ENCODE results near the gene GABRP. TPM values are rescaled to one million over a fixed set of nuclear protein-coding genes. Genes with fewer than 3 reads are reported as not detected.
"Not testable (repeated sequence)": the region's sequence is repeated elsewhere in the genome, so short reads cannot be mapped to it uniquely, and the experiment has no call there.

The GABRP gene
- total RNA-seq, 1 donor from 2014 or later: not detected

DNA sequence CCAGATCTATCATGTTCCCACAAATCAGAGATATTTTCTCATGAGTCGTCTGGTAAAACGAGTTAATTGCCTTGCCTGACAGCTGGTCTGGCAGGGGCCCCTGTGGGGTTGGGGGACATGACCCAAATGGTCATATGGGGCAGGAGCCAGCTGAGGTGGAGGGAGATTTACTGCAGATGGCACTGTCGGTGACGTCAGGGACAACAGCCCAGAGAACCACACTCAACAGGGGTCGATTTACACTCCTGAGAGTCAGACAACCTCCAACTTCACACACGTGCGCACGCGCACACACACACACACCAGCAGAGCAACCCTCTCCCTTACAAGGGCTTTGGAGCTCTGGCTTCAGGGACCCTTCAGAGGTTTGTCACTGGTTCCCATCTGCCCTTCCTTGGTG lies 23.4 kb upstream of the GABRP start:
- no peaks in the 10 kb centered on the region for H3K9me3 Mint-ChIP-seq (ENCODE audit: low read depth)
- TF ChIP-seq CTCF (IDR thresholded peaks at IDR 0.05): no peak
- H3K4me1 Mint-ChIP-seq (ENCODE audit: low read depth): peaks cover 38% of the 10 kb centered on the region
- peaks cover 4% of the 10 kb centered on the region for H3K27me3 Mint-ChIP-seq (ENCODE audit: low read depth)
- DNase-seq (ENCODE audit: low spot score): no peak
- no peak overlapping the region for H3K27ac Mint-ChIP-seq (ENCODE audit: unreplicated experiment)
- H3K36me3 Mint-ChIP-seq (ENCODE audit: low read depth): no peaks in the 10 kb centered on the region
- no peak overlapping the region for H3K4me3 Mint-ChIP-seq (ENCODE audit: unreplicated experiment)

DNA sequence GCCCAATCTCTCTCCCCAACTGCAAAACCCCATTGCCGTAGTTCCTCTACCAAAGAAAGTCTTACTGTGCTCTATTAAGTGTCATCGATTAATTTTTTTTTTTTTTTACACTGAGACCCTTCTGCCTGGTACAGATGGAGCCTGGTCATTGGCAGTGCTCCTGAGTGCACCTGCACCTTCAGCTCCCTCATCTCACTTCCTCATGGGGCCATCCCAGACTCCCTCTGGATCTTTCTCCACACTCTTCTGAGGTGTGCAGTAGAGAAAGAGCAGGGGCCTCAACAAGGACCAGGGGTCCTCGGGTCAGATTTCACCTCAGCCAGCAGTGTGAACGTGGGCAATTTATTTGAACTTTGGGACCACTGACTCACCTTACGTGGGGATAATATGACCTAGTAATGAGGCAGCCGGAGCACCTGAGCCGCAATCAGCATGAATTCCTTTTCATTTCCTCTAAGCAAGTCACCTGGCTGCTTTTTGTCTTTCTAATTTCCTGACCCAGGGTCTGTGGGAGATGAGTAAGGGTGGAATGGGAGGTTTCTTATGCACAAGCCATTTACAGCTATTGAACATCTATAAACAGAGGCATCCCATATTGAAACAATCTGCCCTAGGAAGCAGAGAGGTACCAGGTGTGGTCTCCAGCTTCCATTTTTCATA lies 22.3 kb upstream of the GABRP start:
- Mint-ChIP-seq H3K27me3 (ENCODE audit: low read depth) (peaks cover 4% of the 10 kb centered on the region), H3K36me3 (ENCODE audit: low read depth) (no peaks in the 10 kb centered on the region), H3K27ac (ENCODE audit: unreplicated experiment) (no peak overlapping the region), H3K4me3 (ENCODE audit: unreplicated experiment) (no peak overlapping the region), H3K4me1 (ENCODE audit: low read depth) (peaks cover 30% of the 10 kb centered on the region), H3K9me3 (ENCODE audit: low read depth) (no peaks in the 10 kb centered on the region)
- DNase-seq (ENCODE audit: low spot score): no peak
- no peak for TF ChIP-seq CTCF (IDR thresholded peaks at IDR 0.05)

DNA sequence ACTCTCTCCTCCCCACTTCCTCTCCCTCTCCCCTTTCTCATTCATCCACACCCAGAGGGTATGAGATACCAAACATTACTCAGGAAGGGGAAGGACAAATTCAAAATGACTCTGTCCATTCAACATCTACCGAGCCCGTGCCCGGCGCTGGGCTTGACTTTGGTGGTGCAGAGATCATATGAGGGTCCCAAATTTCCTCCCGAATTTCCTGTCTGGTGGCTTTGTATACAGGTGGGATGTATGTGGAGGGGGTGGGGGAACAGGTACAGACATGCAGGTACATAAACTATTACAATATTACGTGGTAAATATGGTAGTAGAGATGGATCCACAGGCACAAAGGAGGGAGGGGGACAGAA lies 21.8 kb upstream of the GABRP start:
- Mint-ChIP-seq H3K4me3 (ENCODE audit: unreplicated experiment) (no peak overlapping the region), H3K4me1 (ENCODE audit: low read depth) (peaks cover 25% of the 10 kb centered on the region), H3K27ac (ENCODE audit: unreplicated experiment) (no peak overlapping the region)

GRCh38 chr5:170762298-170762697 lies 21.2 kb upstream of the GABRP start:
- H3K4me1 Mint-ChIP-seq (ENCODE audit: low read depth): peaks cover 19% of the 10 kb centered on the region
- H3K27ac Mint-ChIP-seq (ENCODE audit: unreplicated experiment); H3K9me3 Mint-ChIP-seq (ENCODE audit: low read depth); H3K36me3 Mint-ChIP-seq (ENCODE audit: low read depth); H3K4me3 Mint-ChIP-seq (ENCODE audit: unreplicated experiment); DNase-seq (ENCODE audit: low spot score); H3K27me3 Mint-ChIP-seq (ENCODE audit: low read depth): not testable (repeated sequence)

More for the DNA sequence above, 21.8 kb upstream of the GABRP start:
- no peak for TF ChIP-seq CTCF (IDR thresholded peaks at IDR 0.05)
- Mint-ChIP-seq H3K36me3 (ENCODE audit: low read depth) (no peaks in the 10 kb centered on the region), H3K9me3 (ENCODE audit: low read depth) (no peaks in the 10 kb centered on the region), H3K27me3 (ENCODE audit: low read depth) (peaks cover 4% of the 10 kb centered on the region)
- no peak for DNase-seq (ENCODE audit: low spot score)

DNA sequence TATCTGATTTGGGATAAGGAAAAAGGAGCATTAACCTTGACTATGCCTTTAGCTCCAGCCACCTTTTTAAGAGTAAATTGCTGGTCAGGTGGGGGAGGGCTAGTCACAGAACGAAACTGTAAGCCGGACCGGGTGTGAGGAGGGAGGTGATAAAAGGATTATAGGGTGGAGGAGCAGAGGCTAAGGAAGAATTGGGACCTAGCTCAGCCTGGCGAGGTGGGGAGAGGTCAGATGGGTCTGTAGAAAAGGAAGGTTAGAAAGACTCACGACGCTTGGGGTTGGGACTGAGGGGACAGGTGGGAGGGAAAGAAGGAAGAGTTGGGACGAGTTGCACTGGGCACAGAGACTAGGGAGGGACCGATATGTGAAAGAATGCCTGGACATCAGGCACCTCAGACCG lies 17.7 kb upstream of the GABRP start:
- not testable (repeated sequence) for H3K4me1 Mint-ChIP-seq (ENCODE audit: low read depth); H3K27ac Mint-ChIP-seq (ENCODE audit: unreplicated experiment); H3K9me3 Mint-ChIP-seq (ENCODE audit: low read depth); DNase-seq (ENCODE audit: low spot score); H3K4me3 Mint-ChIP-seq (ENCODE audit: unreplicated experiment); H3K36me3 Mint-ChIP-seq (ENCODE audit: low read depth)
- peaks cover 12% of the 10 kb centered on the region for H3K27me3 Mint-ChIP-seq (ENCODE audit: low read depth)

GRCh38 chr5:170769246-170769645 lies 14.3 kb upstream of the GABRP start:
- Mint-ChIP-seq H3K4me3 (ENCODE audit: unreplicated experiment) (no peak overlapping the region), H3K36me3 (ENCODE audit: low read depth) (no peaks in the 10 kb centered on the region), H3K4me1 (ENCODE audit: low read depth) (no peaks in the 10 kb centered on the region), H3K9me3 (ENCODE audit: low read depth) (no peaks in the 10 kb centered on the region), H3K27me3 (ENCODE audit: low read depth) (peaks cover 25% of the 10 kb centered on the region), H3K27ac (ENCODE audit: unreplicated experiment) (no peak overlapping the region)
- DNase-seq (ENCODE audit: low spot score): no peak
- TF ChIP-seq CTCF (IDR thresholded peaks at IDR 0.05): no peak
